Kidney capillary endothelial cell (primary cell): ENCODE results near the gene ZNF503.

Experiments used
- DNase-seq: peaks from one replicate; pipeline ENCODE4 v3.0.0-alpha.2; 2018; ENCODE audit warnings: low spot score

The ZNF503 gene

GRCh38 chr10:75352650-75353049 lies 48.9 kb downstream of the ZNF503 start:
- no peak for DNase-seq

- no peak for DNase-seq
These were observed 49.9 kb downstream of the ZNF503 start for GRCh38 chr10:75351637-75352036.

GRCh38 chr10:75350791-75351190 lies 50.8 kb downstream of the ZNF503 start:
- peak; percentile 55 for DNase-seq
